Osteocyte (in vitro differentiated cells): Measurements from ENCODE around the gene WNK2. TPM values are rescaled to one million over a fixed set of nuclear protein-coding genes. Genes with fewer than 3 reads are reported as not detected.

ENCODE experiments used
- DNase-seq: peaks from one replicate; pipeline ENCODE4 v3.0.0; 2021; ENCODE audit warnings: mixed read lengths; ENCODE audit not compliant: unreplicated experiment; ENCODE audit errors: extremely low spot score
- H3K27ac Mint-ChIP-seq: one replicate; pipeline ENCODE4 v1.8.0; 2021; ENCODE audit warnings: mild to moderate bottlenecking, mixed read lengths; ENCODE audit not compliant: unreplicated experiment
- H3K27me3 Mint-ChIP-seq: one replicate; pipeline ENCODE4 v1.8.0; 2021; ENCODE audit warnings: mixed read lengths; ENCODE audit not compliant: unreplicated experiment
- H3K36me3 Mint-ChIP-seq: one replicate; pipeline ENCODE4 v1.8.0; 2021; ENCODE audit warnings: mixed read lengths; ENCODE audit not compliant: unreplicated experiment
- H3K4me1 Mint-ChIP-seq: one replicate; pipeline ENCODE4 v1.8.0; 2021; ENCODE audit warnings: mixed read lengths; ENCODE audit not compliant: unreplicated experiment
- H3K4me3 Mint-ChIP-seq: one replicate; pipeline ENCODE4 v1.8.0; 2021; ENCODE audit warnings: mild to moderate bottlenecking, moderate library complexity, mixed read lengths; ENCODE audit not compliant: unreplicated experiment
- H3K9me3 Mint-ChIP-seq: one replicate; pipeline ENCODE4 v1.8.0; 2021; ENCODE audit warnings: mixed read lengths; ENCODE audit not compliant: unreplicated experiment
- CTCF ChIP-seq: fragments of 200-600 bp; sonication (generic); IDR thresholded peaks from 2 replicates; pipeline ENCODE4 v1.5.0; 2021; ENCODE audit warnings: antibody characterized with exemption, mild to moderate bottlenecking, moderate library complexity
- total RNA-seq: library from RNA; stranded (reverse); gene quantifications from 2 replicates; pipeline ENCODE4 v1.2.1, GENCODE V29; 2021

Gene WNK2
- total RNA-seq, 1 donor from 2014 or later, result not detected

GRCh38 chr9:93156475-93157008 is 27.4 kb upstream of the WNK2 start:
- H3K27me3 Mint-ChIP-seq, result peaks cover 4% of the 10 kb centered on the region
- no peak overlapping the region for H3K4me3 Mint-ChIP-seq
- no peak overlapping the region for H3K27ac Mint-ChIP-seq
- H3K9me3 Mint-ChIP-seq, result no peaks in the 10 kb centered on the region
- H3K4me1 Mint-ChIP-seq, result peaks cover 10% of the 10 kb centered on the region
- TF ChIP-seq CTCF, result no peak
- DNase-seq, result no peak
- H3K36me3 Mint-ChIP-seq, result no peaks in the 10 kb centered on the region

GRCh38 chr9:93159601-93160471 is 24.1 kb upstream of the WNK2 start:
- H3K36me3 Mint-ChIP-seq, result no peaks in the 10 kb centered on the region
- peak; percentile 94 for DNase-seq
- H3K4me3 Mint-ChIP-seq, result no peak overlapping the region
- no peaks in the 10 kb centered on the region for H3K9me3 Mint-ChIP-seq
- peaks cover 10% of the 10 kb centered on the region for H3K4me1 Mint-ChIP-seq
- no peak overlapping the region for H3K27ac Mint-ChIP-seq
- peaks cover under 1% of the 10 kb centered on the region for H3K27me3 Mint-ChIP-seq
- TF ChIP-seq CTCF, result peak; percentile 96

GRCh38 chr9:93161786-93162562 is 22.0 kb upstream of the WNK2 start:
- H3K27ac Mint-ChIP-seq, result no peak overlapping the region
- no peak overlapping the region for H3K4me3 Mint-ChIP-seq
- H3K36me3 Mint-ChIP-seq, result no peaks in the 10 kb centered on the region
- H3K27me3 Mint-ChIP-seq, result peaks cover 5% of the 10 kb centered on the region
- no peaks in the 10 kb centered on the region for H3K9me3 Mint-ChIP-seq
- no peak for DNase-seq
- no peak for TF ChIP-seq CTCF
- peaks cover 10% of the 10 kb centered on the region for H3K4me1 Mint-ChIP-seq

GRCh38 chr9:93164085-93164484 is 19.9 kb upstream of the WNK2 start:
- TF ChIP-seq CTCF, result no peak
- H3K4me3 Mint-ChIP-seq, result no peak overlapping the region
- no peak for DNase-seq
- no peaks in the 10 kb centered on the region for H3K36me3 Mint-ChIP-seq
- H3K27ac Mint-ChIP-seq, result no peak overlapping the region
- H3K9me3 Mint-ChIP-seq, result no peaks in the 10 kb centered on the region
- peaks cover 5% of the 10 kb centered on the region for H3K27me3 Mint-ChIP-seq
- peaks cover 10% of the 10 kb centered on the region for H3K4me1 Mint-ChIP-seq

GRCh38 chr9:93166699-93167098 is 17.2 kb upstream of the WNK2 start:
- H3K4me3 Mint-ChIP-seq, result no peak overlapping the region
- no peak for DNase-seq
- H3K27me3 Mint-ChIP-seq, result peaks cover 8% of the 10 kb centered on the region
- no peak overlapping the region for H3K27ac Mint-ChIP-seq
- no peaks in the 10 kb centered on the region for H3K9me3 Mint-ChIP-seq
- no peak for TF ChIP-seq CTCF
- no peaks in the 10 kb centered on the region for H3K36me3 Mint-ChIP-seq
- H3K4me1 Mint-ChIP-seq, result no peaks in the 10 kb centered on the region
